BLaER1 (cell line): Measurements from ENCODE around the gene DEK.
"Not testable (repeated sequence)": the region's sequence is repeated elsewhere in the genome, so short reads cannot be mapped to it uniquely, and the experiment has no call there.

ENCODE experiments used
- H3K27ac ChIP-seq: shearing (Covaris generic); formaldehyde crosslinking; 2 replicates; pipeline ENCODE4 v1.8.1; 2022
- H3K27me3 ChIP-seq: shearing (Covaris generic); formaldehyde crosslinking; 2 replicates; pipeline ENCODE4 v1.8.1; 2022
- H3K36me3 ChIP-seq: shearing (Covaris generic); formaldehyde crosslinking; 2 replicates; pipeline ENCODE4 v1.8.1; 2022
- H3K4me1 ChIP-seq: shearing (Covaris generic); formaldehyde crosslinking; 2 replicates; pipeline ENCODE4 v1.8.1; 2022
- H3K4me2 ChIP-seq: shearing (Covaris generic); formaldehyde crosslinking; 2 replicates; pipeline ENCODE4 v1.8.1; 2022
- H3K4me3 ChIP-seq: shearing (Covaris generic); formaldehyde crosslinking; 2 replicates; pipeline ENCODE4 v1.8.1; 2022
- H3K9ac ChIP-seq: shearing (Covaris generic); formaldehyde crosslinking; 2 replicates; pipeline ENCODE4 v1.8.1; 2022
- H3K9me3 ChIP-seq: shearing (Covaris generic); formaldehyde crosslinking; 2 replicates; pipeline ENCODE4 v1.8.1; 2022
- H4K20me1 ChIP-seq: shearing (Covaris generic); formaldehyde crosslinking; 2 replicates; pipeline ENCODE4 v1.8.1; 2022
- Cebpa-rat ChIP-seq: shearing (Covaris generic); IDR thresholded peaks from 2 replicates; pipeline ENCODE4 v1.8.1; 2022

Gene DEK

DNA sequence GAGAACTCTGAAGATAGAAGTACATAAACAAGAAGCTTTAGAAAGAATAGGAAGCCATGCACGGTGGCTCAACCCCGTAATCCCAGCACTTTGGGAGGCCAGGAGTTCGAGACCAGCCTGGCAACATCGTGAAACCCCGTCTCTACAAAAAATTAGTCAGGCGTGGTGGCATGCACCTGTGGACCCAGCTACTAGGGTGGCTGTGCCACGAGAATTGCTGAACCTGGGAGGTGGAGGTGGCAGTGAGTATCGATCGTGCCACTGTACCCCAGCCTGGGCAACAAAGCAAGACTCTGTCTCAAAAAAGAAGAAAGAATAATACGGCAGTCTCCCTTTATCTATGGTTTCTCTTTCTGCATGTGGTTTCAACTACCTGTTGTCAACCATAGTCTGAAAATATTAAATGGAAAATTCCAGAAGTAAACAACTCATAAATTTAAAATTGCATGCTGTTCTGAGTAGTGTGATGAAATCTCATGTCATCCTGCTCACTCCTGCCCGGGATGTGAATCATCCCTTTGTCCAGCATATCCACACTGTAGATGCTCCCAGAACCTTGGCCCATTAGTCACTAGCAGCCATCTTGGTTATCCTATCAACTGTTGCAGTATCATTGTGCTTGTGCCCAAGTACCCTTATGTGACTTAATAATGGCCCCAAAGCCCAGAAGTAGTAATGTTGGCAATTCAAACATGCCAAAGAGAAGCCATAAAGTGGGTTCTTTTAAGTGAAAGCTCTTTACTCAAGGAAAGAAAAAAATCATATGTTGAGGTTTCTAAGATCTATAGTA lies 22.1 kb downstream of the DEK start:
- Histone ChIP-seq H3K4me2 (no peak overlapping the region), H3K4me1 (no peaks in the 10 kb centered on the region), H4K20me1 (peaks cover 39% of the 10 kb centered on the region), H3K36me3 (peaks cover 94% of the 10 kb centered on the region), H3K9me3 (no peaks in the 10 kb centered on the region), H3K27me3 (no peaks in the 10 kb centered on the region), H3K9ac (no peak overlapping the region), H3K27ac (no peak overlapping the region), H3K4me3 (no peak overlapping the region)
- no peak for TF ChIP-seq Cebpa-rat

DNA sequence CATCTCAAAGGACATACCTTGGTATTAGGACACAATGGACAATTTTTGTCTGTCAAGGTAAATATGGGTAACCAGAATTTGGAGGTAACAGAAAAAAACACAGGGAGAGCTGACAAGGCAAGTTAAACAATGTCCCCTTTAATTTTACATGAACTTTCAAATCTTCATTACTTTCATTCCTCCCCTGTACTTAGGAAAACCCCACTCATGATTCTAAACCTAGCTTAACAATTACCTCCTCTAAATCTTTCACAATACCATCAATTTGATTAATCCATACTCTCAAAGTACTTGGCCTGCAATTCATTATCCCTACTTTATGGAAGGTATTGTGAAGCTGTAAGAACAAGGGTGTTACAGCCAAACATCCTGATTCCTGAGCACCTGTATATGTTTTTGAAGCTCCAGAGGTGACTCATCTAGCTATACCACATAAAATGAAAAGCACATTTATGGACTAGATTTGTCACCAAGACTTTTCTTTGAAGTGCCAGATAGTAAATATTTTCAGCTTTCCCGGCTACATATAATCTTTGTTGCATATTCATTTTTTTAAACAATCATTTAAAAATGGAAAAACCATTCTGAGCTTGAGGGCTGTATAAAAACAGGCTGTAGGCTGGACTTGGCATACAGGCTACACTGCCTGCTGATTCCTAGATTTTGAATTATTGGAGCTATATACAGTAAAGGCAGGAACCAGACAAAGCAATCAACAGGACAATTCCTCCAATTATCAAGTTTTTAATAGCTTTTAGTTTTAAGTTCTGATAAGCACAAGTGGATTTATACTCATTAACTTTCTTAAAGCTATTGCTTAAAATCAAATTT lies 22.9 kb downstream of the DEK start:
- Histone ChIP-seq H3K9ac (no peak overlapping the region), H3K4me1 (no peaks in the 10 kb centered on the region), H3K4me3 (no peak overlapping the region), H3K36me3 (peaks cover 98% of the 10 kb centered on the region), H3K27ac (no peak overlapping the region), H3K9me3 (no peaks in the 10 kb centered on the region; the same call in 1 of the 2 replicates), H3K4me2 (no peak overlapping the region), H4K20me1 (peaks cover 38% of the 10 kb centered on the region), H3K27me3 (no peaks in the 10 kb centered on the region)
- TF ChIP-seq Cebpa-rat: no peak

DNA sequence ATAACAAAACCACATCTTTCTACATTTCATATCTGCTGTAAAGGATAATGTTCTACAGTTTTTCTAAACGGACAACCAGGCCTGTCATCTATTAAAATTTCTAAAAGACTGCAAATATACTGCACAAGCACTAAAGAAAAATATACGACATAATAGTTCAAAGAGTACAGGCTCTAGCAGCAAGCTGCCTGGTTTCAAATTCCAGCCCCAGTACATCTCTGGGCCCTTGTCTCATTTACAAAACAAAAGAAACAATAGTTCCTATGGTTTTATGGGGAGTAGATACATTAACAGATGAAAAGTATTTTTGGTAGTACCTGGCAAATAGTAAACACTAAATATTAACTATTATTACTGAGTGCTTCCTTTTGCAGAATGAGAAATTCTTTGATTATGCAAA lies 24.1 kb downstream of the DEK start:
- H3K36me3 ChIP-seq: peaks cover 99% of the 10 kb centered on the region
- no peak overlapping the region for H3K4me3 ChIP-seq
- H3K27me3 ChIP-seq: no peaks in the 10 kb centered on the region
- no peak overlapping the region for H3K4me2 ChIP-seq
- no peak overlapping the region for H3K9ac ChIP-seq
- H3K9me3 ChIP-seq: peaks cover 7% of the 10 kb centered on the region
- no peak overlapping the region for H3K27ac ChIP-seq
- H4K20me1 ChIP-seq: peaks cover 28% of the 10 kb centered on the region
- no peak for TF ChIP-seq Cebpa-rat
- no peaks in the 10 kb centered on the region for H3K4me1 ChIP-seq

DNA sequence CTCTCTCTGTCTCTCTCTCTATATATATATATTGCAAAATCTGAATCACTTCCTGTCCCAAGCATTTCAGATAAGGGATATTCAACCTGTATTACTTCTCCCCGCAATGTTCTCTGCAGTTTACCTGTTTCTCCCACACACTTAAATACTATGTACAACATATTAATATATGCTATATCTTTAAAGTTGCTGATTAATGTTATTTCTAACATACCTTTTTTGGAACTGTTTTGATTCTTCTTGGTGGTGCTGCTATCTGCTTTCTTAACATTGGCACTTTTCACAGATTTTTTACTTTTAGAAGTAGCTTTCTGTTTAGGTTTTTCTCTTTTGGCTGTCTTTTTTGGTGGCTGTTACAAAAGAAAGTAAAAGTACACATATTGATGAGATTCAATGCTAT lies 27.2 kb downstream of the DEK start:
- Histone ChIP-seq H3K27me3 (no peaks in the 10 kb centered on the region), H3K9me3 (peaks cover 32% of the 10 kb centered on the region), H3K4me1 (no peaks in the 10 kb centered on the region), H3K4me2 (no peak overlapping the region), H3K36me3 (peaks cover 95% of the 10 kb centered on the region), H3K9ac (no peak overlapping the region), H4K20me1 (peaks cover 25% of the 10 kb centered on the region), H3K27ac (no peak overlapping the region), H3K4me3 (no peak overlapping the region)
- TF ChIP-seq Cebpa-rat: no peak

DNA sequence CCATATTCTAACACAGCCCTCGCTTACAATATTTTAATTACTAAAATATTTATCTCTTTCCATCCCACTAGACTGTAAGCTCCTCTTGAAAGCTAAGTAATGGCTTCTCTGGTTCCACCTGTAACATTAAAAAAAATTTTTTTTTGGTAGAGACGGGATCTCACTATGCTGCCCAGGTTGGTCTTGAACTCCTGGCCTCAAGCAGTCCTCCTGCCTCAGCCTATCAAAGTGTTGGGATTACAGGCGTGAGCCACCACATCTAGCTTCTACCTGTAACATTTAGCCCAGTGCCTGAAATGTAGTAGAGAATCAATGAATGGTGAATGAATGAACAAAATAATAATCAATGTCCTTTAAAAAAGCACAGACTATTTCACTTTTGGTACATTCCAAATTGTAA lies 28.8 kb downstream of the DEK start:
- H3K27ac ChIP-seq: no peak overlapping the region
- H3K9me3 ChIP-seq: peaks cover 39% of the 10 kb centered on the region
- peaks cover 94% of the 10 kb centered on the region for H3K36me3 ChIP-seq
- no peak overlapping the region for H3K4me3 ChIP-seq
- no peak for TF ChIP-seq Cebpa-rat
- no peak overlapping the region for H3K9ac ChIP-seq
- H3K27me3 ChIP-seq: no peaks in the 10 kb centered on the region
- no peak overlapping the region for H3K4me2 ChIP-seq
- no peaks in the 10 kb centered on the region for H3K4me1 ChIP-seq
- peaks cover 17% of the 10 kb centered on the region for H4K20me1 ChIP-seq

DNA sequence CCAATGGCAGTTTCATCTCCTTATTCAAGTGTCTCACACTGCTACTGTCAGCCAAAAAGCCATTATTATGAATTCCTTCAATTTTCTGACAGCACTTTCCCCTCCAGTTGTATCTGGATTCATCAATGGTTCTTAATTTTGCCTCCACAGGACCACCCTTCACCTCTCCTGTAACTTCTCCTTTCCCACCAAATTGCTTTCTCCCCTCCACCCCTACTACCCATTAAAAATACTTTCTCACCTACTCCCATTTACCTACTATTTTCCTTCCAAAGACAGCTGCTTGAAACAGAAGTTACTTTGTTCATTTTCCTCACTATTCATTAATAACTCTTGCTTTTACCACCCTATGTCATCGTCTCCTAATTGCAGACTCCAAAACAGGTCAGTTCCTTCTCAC lies 29.8 kb downstream of the DEK start:
- Histone ChIP-seq H4K20me1 (peaks cover 10% of the 10 kb centered on the region; the same call in 1 of the 2 replicates), H3K27ac (no peak overlapping the region), H3K27me3 (no peaks in the 10 kb centered on the region), H3K9me3 (peaks cover 39% of the 10 kb centered on the region), H3K4me3 (no peak overlapping the region), H3K4me1 (no peaks in the 10 kb centered on the region), H3K9ac (no peak overlapping the region), H3K36me3 (peaks cover 89% of the 10 kb centered on the region), H3K4me2 (no peak overlapping the region)
- no peak for TF ChIP-seq Cebpa-rat

DNA sequence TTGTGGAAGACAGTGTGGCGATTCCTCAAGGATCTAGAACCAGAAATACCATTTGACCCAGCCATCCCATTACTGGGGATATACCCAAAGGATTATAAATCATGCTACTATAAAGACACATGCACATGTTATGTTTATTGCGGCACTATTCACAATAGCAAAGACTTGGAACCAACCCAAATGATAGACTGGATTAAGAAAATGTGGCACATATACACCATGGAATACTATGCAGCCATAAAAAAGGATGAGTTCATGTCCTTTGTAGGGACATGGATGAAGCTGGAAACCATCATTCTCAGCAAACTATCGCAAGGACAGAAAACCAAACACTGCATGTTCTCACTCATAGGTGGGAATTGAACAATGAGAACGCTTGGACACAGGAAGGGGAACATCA lies 30.6 kb downstream of the DEK start:
- Histone ChIP-seq H3K36me3 (peaks cover 89% of the 10 kb centered on the region), H3K9me3 (peaks cover 40% of the 10 kb centered on the region), H4K20me1 (peaks cover 13% of the 10 kb centered on the region)
- not testable (repeated sequence) for H3K4me3 ChIP-seq, H3K4me1 ChIP-seq, H3K9ac ChIP-seq, H3K4me2 ChIP-seq, H3K27me3 ChIP-seq, H3K27ac ChIP-seq

DNA sequence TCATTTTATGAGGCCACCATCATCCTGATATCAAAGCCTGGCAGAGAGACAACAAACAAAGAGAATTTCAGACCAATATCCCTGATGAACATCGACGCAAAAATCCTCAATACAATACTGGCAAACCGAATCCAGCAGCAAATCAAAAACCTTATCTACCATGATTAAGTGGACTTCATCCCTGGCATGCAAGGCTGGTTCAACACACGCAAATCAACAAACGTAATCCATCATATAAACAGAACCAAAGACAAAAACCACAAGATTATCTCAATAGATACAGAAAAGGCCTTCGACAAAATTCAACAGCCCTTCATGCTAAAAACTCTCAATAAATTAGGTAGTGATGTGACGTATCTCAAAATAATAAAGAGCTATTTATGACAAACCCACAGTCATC lies 32.5 kb downstream of the DEK start:
- not testable (repeated sequence) for H3K27ac ChIP-seq, H3K4me2 ChIP-seq, H3K4me3 ChIP-seq, H3K4me1 ChIP-seq, H3K9ac ChIP-seq, H3K27me3 ChIP-seq
- Histone ChIP-seq H3K36me3 (peaks cover 89% of the 10 kb centered on the region), H4K20me1 (peaks cover 32% of the 10 kb centered on the region), H3K9me3 (peaks cover 44% of the 10 kb centered on the region)

DNA sequence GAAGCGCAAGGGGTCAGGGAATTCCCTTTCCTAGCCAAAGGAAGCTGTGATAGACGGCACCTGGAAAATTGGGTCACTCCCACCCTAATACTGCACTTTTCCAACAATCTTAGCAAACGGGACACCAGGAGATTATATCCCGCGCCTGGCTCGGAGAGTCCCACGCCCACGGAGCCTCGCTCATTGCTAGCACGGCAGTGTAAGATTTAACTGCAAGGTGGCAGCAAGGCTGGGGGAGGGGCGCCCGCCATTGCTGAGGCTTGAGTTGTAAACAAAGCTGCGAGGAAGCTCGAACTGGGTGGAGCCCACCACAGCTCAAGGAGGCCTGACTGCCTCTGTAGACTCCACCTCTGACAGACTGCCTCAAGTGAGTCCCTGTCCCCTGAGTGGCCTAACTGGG lies 35.7 kb downstream of the DEK start:
- not testable (repeated sequence) for H3K4me1 ChIP-seq, H3K27me3 ChIP-seq, H3K9ac ChIP-seq, H3K4me2 ChIP-seq, H3K27ac ChIP-seq, H3K4me3 ChIP-seq
- Histone ChIP-seq H3K9me3 (peaks cover 23% of the 10 kb centered on the region), H3K36me3 (peaks cover 87% of the 10 kb centered on the region), H4K20me1 (peaks cover 56% of the 10 kb centered on the region)

DNA sequence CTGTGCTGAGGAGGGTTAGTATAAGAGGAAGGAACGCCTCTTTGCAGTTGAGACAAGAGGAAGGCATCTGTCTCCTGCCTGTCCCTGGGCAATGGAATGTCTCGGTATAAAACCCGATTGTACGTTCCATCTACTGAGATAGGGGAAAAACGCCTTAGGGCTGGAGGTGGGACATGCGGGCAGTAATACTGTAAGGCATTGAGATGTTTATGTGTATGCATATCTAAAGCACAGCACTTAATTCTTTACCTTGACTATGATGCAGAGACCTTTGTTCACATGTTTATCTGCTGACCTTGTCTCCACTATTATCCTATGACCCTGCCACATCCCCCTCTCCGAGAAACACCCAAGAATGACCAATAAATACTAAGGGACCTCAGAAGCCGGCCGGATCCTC lies 37.2 kb downstream of the DEK start:
- not testable (repeated sequence) for H3K4me3 ChIP-seq, H3K4me1 ChIP-seq, H3K27me3 ChIP-seq, H3K4me2 ChIP-seq, H3K9ac ChIP-seq, H3K27ac ChIP-seq
- H3K9me3 ChIP-seq: peaks cover 12% of the 10 kb centered on the region
- peaks cover 52% of the 10 kb centered on the region for H4K20me1 ChIP-seq
- peaks cover 87% of the 10 kb centered on the region for H3K36me3 ChIP-seq

DNA sequence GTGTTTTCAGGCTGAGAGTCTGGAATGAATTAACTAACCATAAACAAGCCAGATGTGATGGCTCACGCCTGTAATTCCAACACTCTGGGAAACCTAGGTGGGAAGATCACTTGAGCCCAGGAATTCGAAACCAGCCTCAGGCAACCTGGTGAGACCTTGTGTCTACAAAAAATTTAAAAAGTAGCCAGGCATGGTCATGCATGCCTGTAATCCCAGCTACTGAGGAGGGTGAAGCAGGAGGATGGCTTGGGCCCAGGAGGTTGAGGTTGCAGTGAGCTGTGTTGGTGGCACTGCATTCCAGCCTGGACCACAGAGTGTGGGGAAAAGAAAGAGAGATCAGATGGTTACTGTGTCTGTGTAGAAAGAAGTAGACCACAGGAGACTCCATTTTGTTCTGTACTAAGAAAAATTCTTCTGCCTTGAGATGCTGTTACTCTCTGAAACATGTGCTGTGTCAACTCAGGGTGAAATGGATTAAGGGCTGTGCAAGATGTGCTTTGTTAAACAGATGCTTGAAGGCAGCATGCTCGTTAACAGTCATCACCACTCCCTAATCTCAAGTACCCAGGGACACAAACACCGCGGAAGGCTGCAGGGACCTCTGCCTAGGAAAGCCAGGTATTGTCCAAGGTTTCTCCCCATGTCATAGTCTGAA lies 37.8 kb downstream of the DEK start:
- not testable (repeated sequence) for H3K9me3 ChIP-seq, H3K27ac ChIP-seq, H3K4me2 ChIP-seq, H3K9ac ChIP-seq, H3K4me1 ChIP-seq, H3K27me3 ChIP-seq, H3K4me3 ChIP-seq
- H3K36me3 ChIP-seq: peaks cover 87% of the 10 kb centered on the region
- peaks cover 46% of the 10 kb centered on the region for H4K20me1 ChIP-seq
